ENCODE measurements around the gene MBD4.
"Not testable (repeated sequence)": the region's sequence is repeated elsewhere in the genome, so short reads cannot be mapped to it uniquely, and the experiment has no call there.

- TF ChIP-seq, protein P1, sequence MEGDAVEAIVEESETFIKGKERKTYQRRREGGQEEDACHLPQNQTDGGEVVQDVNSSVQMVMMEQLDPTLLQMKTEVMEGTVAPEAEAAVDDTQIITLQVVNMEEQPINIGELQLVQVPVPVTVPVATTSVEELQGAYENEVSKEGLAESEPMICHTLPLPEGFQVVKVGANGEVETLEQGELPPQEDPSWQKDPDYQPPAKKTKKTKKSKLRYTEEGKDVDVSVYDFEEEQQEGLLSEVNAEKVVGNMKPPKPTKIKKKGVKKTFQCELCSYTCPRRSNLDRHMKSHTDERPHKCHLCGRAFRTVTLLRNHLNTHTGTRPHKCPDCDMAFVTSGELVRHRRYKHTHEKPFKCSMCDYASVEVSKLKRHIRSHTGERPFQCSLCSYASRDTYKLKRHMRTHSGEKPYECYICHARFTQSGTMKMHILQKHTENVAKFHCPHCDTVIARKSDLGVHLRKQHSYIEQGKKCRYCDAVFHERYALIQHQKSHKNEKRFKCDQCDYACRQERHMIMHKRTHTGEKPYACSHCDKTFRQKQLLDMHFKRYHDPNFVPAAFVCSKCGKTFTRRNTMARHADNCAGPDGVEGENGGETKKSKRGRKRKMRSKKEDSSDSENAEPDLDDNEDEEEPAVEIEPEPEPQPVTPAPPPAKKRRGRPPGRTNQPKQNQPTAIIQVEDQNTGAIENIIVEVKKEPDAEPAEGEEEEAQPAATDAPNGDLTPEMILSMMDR (IDR thresholded peaks at IDR 0.05), result not testable (repeated sequence)
- not testable (repeated sequence) for TF ChIP-seq EZH2 (IDR thresholded peaks at IDR 0.05; ENCODE audit: borderline replicate concordance, insufficient read depth, low read depth, low read length, poor library complexity, severe bottlenecking)
Observed at GRCh38 chr3:129391583-129391982, 48.2 kb downstream of the MBD4 start.
